DMS53 treated with DMSO at 0.1 percent for 48 hours (cell line): ENCODE measurements around the gene RPS6KA2.
"Not testable (repeated sequence)": the region's sequence is repeated elsewhere in the genome, so short reads cannot be mapped to it uniquely, and the experiment has no call there.

Experiments
- DNase-seq: peaks from one replicate; lab custom pipeline; 2025; ENCODE audit not compliant: unreplicated experiment; lab: John Stamatoyannopoulos, UW

The RPS6KA2 gene

GRCh38 chr6:166636191-166636933 is 9.3 kb upstream of the RPS6KA2 start:
- DNase-seq: no peak

- DNase-seq: no peak
Observed at GRCh38 chr6:166635013-166635970, 8.2 kb upstream of the RPS6KA2 start.

- DNase-seq: not testable (repeated sequence)
Observed at GRCh38 chr6:166634581-166634980, 7.5 kb upstream of the RPS6KA2 start.

- no peak for DNase-seq
Observed at GRCh38 chr6:166633732-166634535, 6.9 kb upstream of the RPS6KA2 start.

- DNase-seq: no peak
Observed at GRCh38 chr6:166632731-166633130, 5.7 kb upstream of the RPS6KA2 start.

- DNase-seq: no peak
Observed at GRCh38 chr6:166630462-166630861, 3.4 kb upstream of the RPS6KA2 start.

GRCh38 chr6:166629628-166630027 is 2.6 kb upstream of the RPS6KA2 start:
- no peak for DNase-seq

- peak; percentile 57 for DNase-seq
Observed at GRCh38 chr6:166627875-166628801, 1.1 kb upstream of the RPS6KA2 start.

GRCh38 chr6:166626177-166627032 is 646 bp downstream of the RPS6KA2 start:
- peak; percentile 51 for DNase-seq

- DNase-seq: no peak
Observed at GRCh38 chr6:166625356-166625755, 1.7 kb downstream of the RPS6KA2 start.

GRCh38 chr6:166624275-166624674 is 2.8 kb downstream of the RPS6KA2 start:
- no peak for DNase-seq

- DNase-seq: no peak
Observed at GRCh38 chr6:166623318-166623717, 3.7 kb downstream of the RPS6KA2 start.

- no peak for DNase-seq
Observed at GRCh38 chr6:166621114-166621540, 5.9 kb downstream of the RPS6KA2 start.

GRCh38 chr6:166620478-166621113 is 6.5 kb downstream of the RPS6KA2 start:
- no peak for DNase-seq

GRCh38 chr6:166619912-166620311 is 7.1 kb downstream of the RPS6KA2 start:
- no peak for DNase-seq

GRCh38 chr6:166618866-166619761 is 7.9 kb downstream of the RPS6KA2 start:
- DNase-seq: no peak

GRCh38 chr6:166618251-166618650 is 8.8 kb downstream of the RPS6KA2 start:
- no peak for DNase-seq

- no peak for DNase-seq
Observed at GRCh38 chr6:166617359-166617758, 9.7 kb downstream of the RPS6KA2 start.
